Cerebellar nuclear complex (tissue), 1 donor: ENCODE data around the gene STX12.
"Not testable (repeated sequence)": the region's sequence is repeated elsewhere in the genome, so short reads cannot be mapped to it uniquely, and the experiment has no call there.

ENCODE experiments used
- DNase-seq, 2 experiments: peaks; one replicate each; lab custom pipeline; 2025; lab: John Stamatoyannopoulos, UW

STX12 gene

DNA sequence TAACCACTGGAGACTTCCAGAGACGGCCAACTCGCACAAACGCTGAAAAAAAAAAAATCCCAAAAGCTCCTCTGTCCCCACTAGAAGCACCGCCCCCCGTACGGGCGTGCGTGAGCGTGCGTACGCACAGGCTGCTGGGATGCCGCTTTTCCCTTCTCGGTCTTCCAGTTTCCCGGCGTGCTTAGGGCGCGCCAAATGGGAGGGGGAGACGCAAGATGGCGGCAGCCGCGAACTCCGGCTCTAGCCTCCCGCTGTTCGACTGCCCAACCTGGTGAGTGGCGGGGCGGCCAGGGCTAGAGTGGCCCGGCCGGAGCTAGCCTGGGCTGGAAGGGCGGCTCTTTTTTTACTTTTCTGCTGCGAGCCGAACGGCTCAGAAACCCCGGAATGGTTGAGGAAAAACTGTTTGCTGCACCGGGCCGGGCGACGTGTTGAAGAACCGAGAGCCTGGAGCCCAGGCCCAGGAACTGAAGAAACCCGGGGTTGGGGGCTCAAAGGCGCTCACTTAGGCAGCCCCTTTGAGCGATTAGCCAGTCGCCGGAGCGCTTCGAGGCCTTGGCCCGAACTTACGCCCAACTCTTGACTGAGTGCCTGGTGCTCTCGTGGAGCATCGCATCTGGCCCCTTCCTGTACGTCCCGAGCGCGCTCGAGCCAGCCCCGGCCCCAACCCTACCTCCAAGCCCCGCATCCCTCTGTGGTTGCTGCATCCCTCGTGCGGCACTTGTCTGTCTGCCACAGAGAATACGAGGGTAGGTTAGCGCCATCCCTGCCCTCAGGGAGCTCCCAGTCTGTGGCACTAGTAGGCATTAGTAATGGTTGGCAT, 57.8 kb downstream of the STX12 start, which contains the start of gene PPP1R8:
Gene PPP1R8 (plus strand): TSS at position 162 of the 820 bp plus-strand sequence. CDS start 54 bp downstream, at position 216.
- peak; percentile 34 to 92 for DNase-seq

DNA sequence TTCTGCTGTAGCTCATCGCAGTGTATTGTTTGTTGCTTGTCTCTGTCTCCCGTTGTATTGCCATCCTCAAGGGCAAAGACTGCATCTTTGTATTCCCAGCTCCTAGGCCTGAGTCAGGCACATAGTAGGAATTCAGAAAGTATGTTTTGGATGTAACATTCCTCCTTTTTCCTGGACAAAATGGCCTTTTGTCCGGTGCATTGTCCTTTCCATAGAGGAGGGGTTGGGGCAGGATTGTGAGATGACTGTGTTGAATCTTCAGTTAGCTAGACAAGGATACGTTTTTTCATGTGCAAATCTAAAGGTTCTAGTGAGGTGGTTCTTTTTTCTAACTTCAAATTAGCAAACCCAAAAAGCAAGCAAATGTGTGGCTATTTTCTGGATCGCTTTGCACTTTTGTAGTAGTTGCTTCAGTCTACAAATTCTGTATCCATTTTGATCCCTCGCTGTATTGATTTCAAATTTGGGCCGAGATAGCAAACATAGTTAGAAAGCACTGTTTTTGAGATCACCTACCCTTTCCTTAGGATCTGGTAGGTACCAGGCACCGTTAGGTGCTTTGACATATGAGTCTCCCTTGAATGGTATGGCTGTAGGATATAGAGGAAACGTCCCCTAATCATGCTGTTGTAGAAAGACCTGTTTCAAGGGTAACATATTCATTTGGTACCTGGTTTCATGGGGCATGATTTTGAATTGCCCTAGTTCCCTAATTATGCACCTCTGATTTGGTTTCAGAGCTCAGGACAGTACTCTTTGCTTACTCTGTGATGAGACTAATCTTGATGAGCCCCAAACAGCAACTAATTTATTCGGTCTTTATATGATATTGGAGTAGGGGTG, 58.8 kb downstream of the STX12 start:
- no peak for DNase-seq

DNA sequence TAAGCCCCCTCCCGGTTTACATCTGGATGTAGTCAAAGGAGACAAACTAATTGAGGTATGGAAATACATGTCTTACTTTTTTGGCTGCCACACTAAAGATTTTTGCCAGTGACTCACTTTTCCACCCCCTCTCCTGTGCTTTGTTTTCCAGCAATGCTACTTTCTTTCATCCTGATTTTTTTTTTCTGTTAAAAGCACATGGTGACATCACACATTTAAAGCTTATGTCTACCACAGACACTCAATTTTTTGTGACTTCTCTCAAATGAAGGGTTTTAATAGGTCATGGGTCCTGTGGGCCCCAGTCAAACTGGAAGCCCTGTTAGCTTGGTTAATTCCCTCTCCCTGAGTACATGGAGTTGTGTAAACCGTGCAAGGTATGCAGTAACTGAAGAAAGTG, 59.7 kb downstream of the STX12 start:
- no peak for DNase-seq

DNA sequence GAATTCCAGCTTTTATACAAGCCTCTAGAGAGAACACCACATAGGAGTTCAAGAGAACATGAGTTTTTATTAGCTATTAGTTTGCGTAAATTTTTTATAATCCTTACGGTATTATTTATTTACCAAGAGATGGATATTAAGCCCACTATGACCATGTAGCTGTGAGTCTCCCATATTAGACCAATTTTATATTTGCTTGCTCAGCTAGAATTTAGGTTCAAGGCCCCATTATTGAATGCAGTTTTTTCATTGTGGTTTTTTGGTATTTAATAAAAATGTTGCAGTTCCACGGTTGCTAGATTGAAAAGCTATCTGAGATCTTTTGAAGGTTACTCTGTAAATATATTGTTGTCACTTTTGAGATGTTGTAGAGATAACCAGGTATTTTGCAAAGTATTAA, 60.5 kb downstream of the STX12 start:
- DNase-seq, result no peak

DNA sequence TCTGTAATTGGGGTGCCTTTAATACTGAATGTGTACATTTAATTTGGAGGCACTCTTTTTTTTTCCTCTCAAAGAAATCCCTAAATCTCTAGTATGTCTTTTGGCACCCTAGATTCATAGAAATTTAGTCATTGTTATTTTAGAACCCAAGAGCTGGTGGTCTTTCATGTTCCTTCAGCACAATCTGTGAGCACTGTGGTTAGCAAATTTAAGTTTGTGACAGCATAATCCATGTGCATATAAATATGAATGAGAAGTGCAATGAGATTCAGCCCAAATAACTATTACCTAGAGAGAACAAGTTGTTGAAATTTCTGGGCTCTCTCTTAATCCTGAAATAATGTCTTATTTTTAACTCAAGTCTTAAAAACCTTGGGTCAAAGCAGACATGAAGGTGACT, 62.0 kb downstream of the STX12 start:
- no peak for DNase-seq

DNA sequence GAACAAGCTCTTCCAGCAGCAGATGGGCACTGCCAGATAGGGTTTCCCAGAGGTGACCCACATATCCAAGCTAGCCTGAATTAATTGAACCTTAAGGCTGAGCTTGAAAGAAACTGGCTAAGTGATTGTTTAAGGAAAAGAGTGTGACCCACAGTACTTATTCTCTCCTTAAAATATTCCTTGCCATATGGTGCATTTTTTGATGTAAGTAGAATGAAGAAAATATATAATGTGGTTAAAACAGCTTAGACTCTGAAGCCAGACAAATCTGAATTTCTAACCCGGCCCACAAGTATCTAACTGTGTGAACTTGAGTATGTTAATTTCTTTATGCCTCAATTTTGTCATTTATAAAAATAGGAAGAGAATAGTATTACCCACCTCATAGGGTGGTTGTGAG, 62.5 kb downstream of the STX12 start:
- no peak for DNase-seq

DNA sequence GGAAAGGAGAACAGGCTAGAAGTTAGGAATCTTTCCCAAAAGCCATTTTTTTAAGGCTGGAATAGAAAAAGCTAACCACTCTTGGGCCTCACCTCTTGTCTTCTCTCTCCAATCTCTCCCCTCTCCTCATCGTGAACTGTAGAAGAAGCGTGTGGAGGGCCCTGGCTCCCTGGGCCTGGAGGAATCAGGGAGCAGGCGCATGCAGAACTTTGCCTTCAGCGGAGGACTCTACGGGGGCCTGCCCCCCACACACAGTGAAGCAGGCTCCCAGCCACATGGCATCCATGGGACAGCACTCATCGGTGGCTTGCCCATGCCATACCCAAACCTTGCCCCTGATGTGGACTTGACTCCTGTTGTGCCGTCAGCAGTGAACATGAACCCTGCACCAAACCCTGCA, 76.9 kb downstream of the STX12 start:
- DNase-seq, result no peak

DNA sequence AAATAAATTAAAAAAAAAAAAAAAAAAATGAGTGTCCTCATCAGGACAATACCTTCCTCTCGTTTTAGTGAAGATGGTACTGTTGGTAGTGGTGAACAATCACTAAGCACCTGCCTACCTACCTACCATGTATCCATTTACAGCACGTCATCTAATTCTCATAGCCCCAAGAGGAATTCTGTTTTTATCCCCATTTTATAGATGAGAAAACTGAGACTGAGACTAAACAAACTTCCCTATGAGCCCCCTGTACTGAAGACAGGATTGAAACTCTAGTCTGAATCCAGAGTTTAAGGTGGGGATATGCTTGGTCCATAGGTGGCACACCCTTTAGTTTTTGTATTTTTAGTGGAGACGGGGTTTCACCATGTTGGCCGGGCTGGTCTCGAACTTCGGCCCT, 82.1 kb downstream of the STX12 start:
- DNase-seq, result no peak

DNA sequence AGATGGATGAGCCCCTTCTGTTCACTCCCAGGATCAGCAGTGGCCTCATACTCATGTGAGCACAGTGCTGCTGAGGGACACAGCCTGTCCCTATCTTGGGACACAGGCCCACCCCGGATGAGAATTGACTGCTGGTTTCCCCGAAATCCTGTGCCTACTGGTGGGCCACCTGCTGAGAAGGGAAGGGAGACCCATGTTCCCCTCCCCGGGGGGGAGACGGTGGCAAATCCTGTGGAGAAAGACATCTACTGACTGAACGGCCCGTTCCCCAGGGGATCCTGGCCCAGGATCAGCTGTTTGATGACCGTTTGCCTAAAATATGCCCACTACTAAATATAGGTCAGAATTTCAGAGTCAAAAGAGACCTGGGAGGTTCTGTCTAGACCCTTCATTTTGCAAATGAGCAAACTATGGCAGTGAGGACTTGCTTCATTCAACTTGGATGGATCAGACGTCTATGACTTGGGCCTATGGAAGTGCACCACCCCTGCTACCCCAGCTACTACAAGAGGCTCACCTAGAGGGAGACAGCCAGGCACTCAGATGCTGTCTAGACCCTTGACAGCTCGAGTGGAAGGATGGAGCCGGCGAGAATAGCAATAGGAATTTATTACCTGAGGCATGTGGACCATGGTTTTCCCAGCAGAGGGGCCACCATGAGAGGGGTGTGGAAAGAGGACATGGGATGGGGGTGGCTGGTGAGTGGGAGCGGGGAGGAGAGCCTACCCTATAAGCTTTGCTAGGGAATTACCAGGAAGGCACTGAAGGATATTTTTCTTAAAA, 83.7 kb downstream of the STX12 start:
- DNase-seq, result no peak

DNA sequence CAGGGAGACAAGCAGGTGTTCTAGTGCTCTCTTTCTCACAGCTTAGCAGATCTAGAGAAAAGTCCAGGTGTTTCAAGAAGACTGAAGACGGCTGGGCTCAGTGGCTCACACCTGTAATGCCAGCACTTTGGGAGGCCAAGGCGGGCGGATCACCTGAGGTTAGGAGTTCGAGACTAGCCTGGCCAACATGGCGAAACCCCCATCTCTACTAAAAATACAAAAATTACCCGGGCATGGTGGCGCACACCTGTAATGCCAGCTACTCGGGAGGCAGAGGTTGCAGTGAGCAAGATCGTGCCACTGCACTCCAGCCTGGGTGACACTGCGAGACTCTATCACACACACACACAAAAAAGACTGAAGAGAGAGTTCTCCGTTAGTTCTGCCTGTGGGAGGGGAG, 84.5 kb downstream of the STX12 start:
- not testable (repeated sequence) for DNase-seq

DNA sequence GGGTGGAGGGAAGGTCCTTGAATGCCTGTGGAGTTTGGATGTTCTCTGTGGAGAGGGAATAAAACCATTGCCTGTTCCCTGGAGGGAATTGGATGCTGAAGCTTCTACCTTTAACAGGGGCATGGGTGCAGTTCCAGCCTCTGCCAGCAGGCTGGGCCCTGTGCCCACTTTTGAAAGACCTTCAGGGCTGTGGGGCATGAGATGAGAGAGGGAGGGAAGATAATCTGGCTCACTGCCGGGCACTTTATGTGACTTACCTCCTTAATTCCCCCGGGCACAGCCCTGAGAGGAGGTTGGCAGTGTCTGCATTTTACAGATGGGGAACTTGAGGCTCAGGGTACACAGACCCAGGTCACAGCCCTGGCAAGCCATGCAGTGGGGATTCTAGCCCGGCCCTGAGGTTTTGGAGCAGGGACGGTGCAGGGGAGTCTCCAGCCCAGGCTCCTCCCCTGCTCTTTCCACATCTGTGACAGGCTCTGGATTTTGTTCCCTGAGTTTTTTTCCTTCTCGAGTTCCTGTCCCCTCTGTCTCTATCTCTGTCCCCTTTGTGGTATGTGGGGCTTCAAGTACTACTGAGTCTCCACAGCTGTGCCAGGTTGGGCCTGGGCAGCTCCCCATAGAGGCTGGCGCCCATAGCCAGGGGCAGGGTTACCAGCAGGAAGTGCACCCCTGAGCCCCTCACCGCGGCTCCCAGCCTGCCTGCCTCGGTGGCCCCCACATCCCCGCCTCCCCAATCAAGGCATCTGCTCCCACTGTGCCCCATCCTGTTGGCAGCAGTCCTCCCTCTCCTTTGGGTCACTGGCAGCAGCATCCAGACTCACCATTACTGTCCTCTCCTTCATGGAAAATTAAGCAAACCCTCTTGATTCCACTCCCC, 85.3 kb downstream of the STX12 start:
- DNase-seq, result no peak

DNA sequence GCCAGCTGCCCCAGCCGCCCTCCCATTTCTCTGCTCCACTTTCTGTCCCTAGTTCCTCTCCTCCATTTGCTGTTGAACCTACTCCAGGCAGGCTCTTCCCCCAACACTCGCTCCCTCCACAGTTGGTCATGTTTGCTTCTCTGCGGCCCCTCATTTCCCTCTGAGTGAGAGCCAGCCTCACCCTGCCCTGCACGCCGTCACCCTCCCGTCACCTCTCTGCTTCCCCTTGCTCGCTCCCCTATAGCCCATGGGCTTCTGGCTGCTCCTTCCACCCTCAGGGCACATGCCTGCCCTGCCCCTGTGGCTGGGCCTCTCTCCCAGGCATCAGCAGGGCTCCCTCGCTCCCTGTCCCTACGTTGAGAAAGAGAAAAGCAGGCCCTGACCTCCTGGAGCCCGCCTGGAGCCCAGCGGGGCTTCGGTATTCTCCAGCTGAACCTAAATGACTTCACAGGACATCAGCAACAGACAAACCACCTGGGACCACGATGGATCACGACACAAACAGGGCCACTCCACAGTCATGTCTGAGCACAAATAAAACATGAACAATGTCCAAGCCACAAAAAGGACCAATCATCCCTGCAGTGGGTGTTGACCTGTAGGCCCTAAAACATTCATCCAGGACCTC, 86.0 kb downstream of the STX12 start:
- no peak for DNase-seq

DNA sequence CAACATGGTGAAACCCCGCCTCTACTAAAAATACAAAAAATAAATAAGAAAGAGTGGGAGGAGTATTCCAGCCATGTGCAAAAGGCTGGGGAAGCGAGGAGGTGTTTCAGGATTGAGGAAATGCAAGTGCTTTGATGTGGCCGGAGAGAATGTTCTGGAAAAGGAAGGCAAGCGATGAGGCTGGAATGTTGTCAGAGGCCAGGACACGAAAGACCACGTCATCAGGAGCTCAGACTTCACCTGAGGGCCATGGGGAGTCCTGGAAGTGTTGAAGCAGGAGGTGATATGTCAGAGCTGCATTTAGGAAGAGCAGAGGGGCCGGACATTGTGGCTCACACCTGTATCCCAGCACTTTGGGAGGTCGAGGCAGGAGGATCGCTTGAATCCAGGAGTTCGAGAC, 88.4 kb downstream of the STX12 start:
- no peak for DNase-seq

DNA sequence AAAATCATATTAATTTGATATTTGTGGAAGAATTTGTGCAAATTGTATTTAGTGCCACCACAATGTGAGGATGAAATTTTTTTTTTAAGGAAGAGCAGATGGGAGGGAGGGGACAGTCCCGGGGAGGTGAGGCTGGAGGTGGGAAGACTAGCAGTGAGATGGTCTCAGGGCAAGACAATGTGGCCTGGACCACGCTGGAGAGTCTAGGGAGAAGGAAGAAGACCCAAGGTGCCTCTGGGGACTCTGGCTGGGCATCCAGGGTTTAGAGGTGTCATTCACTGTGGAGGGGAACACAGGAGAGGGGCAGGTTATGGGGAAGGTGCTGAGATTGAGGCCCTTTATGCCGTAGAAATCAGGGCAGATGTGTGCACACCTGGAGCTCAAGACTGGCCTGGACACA, 89.0 kb downstream of the STX12 start:
- no peak for DNase-seq

DNA sequence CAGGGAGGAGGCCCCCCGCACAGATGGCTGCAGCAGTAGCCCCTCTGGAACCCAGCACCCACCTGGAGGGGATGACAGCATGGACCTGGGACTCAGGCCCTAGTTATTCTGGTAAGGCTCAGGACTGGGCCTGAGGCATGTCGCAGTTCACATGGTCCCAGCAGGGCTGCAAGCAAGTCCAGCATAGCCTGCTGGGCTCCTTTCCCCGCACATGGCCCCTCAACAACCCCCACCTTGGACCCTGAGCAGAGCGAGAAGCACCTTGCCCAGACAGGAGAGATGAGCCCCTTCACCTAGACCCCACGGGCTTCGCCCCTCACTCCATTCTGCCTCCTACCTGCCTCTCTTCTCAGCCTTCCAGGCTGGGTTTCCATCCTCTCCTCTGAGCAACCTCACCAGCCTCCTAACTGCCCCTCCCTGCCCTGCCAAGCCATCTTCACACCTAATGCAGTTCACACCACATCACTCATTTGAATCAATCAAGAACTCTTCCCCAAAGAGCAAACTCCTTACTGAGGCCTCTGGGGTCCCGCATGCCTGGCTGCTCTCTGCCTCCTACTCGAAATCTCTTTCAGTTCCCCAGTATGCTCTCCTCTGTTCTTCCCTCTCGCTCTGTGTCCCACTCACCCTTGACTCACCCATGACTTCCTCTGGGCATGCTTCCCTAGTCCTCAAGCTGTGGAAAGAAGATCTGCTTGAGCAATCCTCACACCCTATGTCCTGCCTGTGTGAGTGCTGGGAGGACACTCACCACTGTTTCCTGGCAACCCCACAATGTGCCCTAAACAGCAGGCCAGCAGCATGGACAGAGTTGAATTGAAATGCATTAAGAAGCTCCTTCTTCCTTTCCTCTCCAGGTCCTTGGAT, 89.9 kb downstream of the STX12 start:
- no peak for DNase-seq

DNA sequence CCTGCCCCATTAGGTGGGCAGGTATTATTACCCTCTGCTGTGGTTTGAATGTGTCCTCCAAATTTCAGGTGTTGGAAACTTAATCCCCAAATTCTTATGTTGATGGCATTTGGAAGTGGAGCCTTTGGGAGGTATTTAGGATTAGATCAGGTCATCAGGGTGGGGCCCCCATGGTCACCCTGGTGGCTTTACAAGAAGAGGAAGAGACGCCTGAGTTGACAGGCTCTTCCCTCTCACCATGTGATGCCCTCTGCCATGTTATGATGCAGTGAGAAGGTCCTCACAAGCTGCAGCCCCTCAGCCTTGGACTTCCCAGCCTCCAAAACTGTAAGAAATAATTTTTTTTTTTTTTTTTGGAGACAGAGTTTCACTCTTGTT, 90.5 kb downstream of the STX12 start:
- DNase-seq, result no peak

DNA sequence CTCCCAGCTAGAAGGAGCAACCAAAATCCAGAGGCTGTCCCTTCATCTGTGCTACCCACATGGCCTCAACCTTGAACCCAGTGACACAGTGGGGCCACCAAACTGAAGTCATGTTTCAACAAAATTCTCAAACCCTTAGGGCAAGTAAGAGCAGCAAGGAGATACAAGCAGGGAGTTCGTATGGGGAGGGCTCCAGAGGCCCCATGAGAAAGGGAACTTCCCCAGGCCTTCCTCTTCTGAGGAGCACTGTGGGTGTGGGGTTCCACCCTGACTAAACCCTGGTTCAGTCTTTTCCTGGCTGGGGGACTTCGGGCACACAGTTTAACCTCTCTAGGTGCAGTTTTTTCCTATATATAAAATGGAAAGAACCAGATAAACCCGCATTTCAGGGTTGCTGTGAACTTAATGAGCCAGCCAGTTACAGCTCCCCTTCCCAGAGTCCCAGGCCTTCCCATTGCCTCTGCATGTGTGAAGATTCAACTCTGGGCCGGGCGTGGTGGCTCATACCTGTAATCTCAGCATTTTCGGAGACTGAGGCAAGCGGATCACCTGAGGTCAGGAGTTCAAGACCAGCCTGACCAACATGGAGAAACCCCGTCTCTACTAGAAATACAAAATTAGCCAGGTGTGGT, 91.4 kb downstream of the STX12 start:
- DNase-seq, result no peak

DNA sequence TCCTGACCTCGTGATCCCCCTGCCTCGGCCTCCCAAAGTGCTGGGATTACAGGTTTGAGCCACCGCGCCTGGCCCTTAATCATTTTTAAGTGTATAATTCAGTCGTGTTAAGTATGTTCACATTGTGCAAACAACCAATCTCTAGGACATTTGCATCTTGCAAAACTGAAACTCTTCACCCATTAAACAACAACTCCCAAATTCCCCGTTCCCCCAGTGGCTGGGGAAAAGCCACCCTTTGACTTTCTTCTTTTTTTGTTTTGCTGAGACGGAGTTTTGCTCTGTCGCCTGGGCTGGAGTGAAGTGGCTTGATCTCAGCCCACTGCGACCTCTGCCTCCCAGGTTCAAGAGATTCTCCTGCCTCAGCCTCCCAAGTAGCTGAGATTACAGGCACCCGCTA, 92.8 kb downstream of the STX12 start:
- DNase-seq, result no peak

DNA sequence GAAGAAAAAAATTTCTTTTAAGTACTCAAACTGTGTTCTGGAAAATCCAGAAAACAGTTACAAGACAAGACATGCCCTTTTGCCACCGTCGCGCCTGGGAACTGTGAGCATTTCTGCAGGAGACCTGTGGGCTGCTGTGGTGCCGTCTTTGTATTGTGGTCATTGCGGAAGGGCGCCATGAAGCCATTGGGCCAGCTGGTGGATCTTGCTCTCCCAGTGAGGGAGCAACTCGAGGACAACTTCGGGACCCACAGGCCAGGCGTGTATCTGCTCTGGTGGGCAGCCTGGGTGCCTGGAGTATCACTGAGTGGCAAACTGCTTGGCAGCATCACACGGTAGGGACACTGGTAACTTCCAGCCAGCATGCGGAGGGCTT, 95.5 kb downstream of the STX12 start:
- DNase-seq, result no peak
